IPS-15b (cell line): ENCODE data around the gene L3HYPDH.
"Not testable (repeated sequence)": the region's sequence is repeated elsewhere in the genome, so short reads cannot be mapped to it uniquely, and the experiment has no call there.

ENCODE experiments used
- H3K27me3 ChIP-seq: one replicate; pipeline ENCODE4 v1.6.1; 2013; ENCODE audit warnings: low read length; ENCODE audit not compliant: control insufficient read depth, insufficient read depth
- H3K36me3 ChIP-seq: one replicate; pipeline ENCODE4 v1.6.1; 2013; ENCODE audit warnings: low read length; ENCODE audit not compliant: control insufficient read depth, insufficient read depth
- H3K4me1 ChIP-seq: one replicate; pipeline ENCODE4 v1.6.1; 2013; ENCODE audit warnings: mild to moderate bottlenecking, low read length; ENCODE audit not compliant: control insufficient read depth, insufficient read depth
- H3K4me3 ChIP-seq: one replicate; pipeline ENCODE4 v1.5.1; 2013; ENCODE audit warnings: low read depth, low read length
- H3K9ac ChIP-seq: one replicate; pipeline ENCODE4 v1.6.1; 2013; ENCODE audit warnings: low read depth, mild to moderate bottlenecking, low read length
- H3K9me3 ChIP-seq: one replicate; pipeline ENCODE4 v1.6.1; 2013; ENCODE audit warnings: mild to moderate bottlenecking, low read length; ENCODE audit not compliant: control insufficient read depth, insufficient read depth

The L3HYPDH gene

GRCh38 chr14:59465316-59466135, 18.7 kb downstream of the L3HYPDH start, which contains the start of gene GPR135:
TSS of gene GPR135 (minus strand) at chr14:59465380. CDS start at chr14:59465226, 154 bp downstream.
- H3K9ac ChIP-seq, result no peak within 1 kb of the TSS
- H3K9me3 ChIP-seq, result no peaks in the 10 kb centered on the region
- no peaks in the 10 kb centered on the region for H3K4me1 ChIP-seq
- peaks cover 40% of the 10 kb centered on the region for H3K27me3 ChIP-seq
- H3K4me3 ChIP-seq, result peak within 1 kb of the TSS; percentile 66
- no peaks in the 10 kb centered on the region for H3K36me3 ChIP-seq

- Histone ChIP-seq H3K36me3 (no peaks in the 10 kb centered on the region), H3K9ac (no peak overlapping the region)
Measured at GRCh38 chr14:59464486-59465315, 19.5 kb downstream of the L3HYPDH start.

GRCh38 chr14:59463787-59464485, 20.3 kb downstream of the L3HYPDH start:
- Histone ChIP-seq H3K36me3 (no peaks in the 10 kb centered on the region), H3K4me3 (peak overlapping the region; percentile 66), H3K9ac (no peak overlapping the region), H3K9me3 (no peaks in the 10 kb centered on the region), H3K27me3 (peaks cover 40% of the 10 kb centered on the region), H3K4me1 (no peaks in the 10 kb centered on the region)

More at GRCh38 chr14:59464486-59465315, 19.5 kb downstream of the L3HYPDH start:
- Histone ChIP-seq H3K4me1 (no peaks in the 10 kb centered on the region), H3K4me3 (peak overlapping the region; percentile 66), H3K27me3 (peaks cover 40% of the 10 kb centered on the region), H3K9me3 (no peaks in the 10 kb centered on the region)

GRCh38 chr14:59461891-59462290, 22.3 kb downstream of the L3HYPDH start:
- H3K9ac ChIP-seq, result no peak overlapping the region
- no peaks in the 10 kb centered on the region for H3K4me1 ChIP-seq
- no peak overlapping the region for H3K4me3 ChIP-seq
- H3K9me3 ChIP-seq, result no peaks in the 10 kb centered on the region
- no peaks in the 10 kb centered on the region for H3K36me3 ChIP-seq
- peaks cover 40% of the 10 kb centered on the region for H3K27me3 ChIP-seq

- H3K9ac ChIP-seq, result no peak overlapping the region
- H3K36me3 ChIP-seq, result no peaks in the 10 kb centered on the region
- H3K27me3 ChIP-seq, result peaks cover 26% of the 10 kb centered on the region
- no peaks in the 10 kb centered on the region for H3K4me1 ChIP-seq
- no peak overlapping the region for H3K4me3 ChIP-seq
- H3K9me3 ChIP-seq, result no peaks in the 10 kb centered on the region
Measured at GRCh38 chr14:59460378-59460777, 23.8 kb downstream of the L3HYPDH start.

- H3K27me3 ChIP-seq, result peaks cover 15% of the 10 kb centered on the region
- no peaks in the 10 kb centered on the region for H3K36me3 ChIP-seq
- H3K4me1 ChIP-seq, result no peaks in the 10 kb centered on the region
- H3K9me3 ChIP-seq, result no peaks in the 10 kb centered on the region
- no peak overlapping the region for H3K4me3 ChIP-seq
- H3K9ac ChIP-seq, result no peak overlapping the region
Measured at GRCh38 chr14:59458486-59458885, 25.7 kb downstream of the L3HYPDH start.

GRCh38 chr14:59455411-59455810, 28.8 kb downstream of the L3HYPDH start:
- Histone ChIP-seq H3K9me3 (no peaks in the 10 kb centered on the region), H3K9ac (no peak overlapping the region), H3K36me3 (no peaks in the 10 kb centered on the region), H3K27me3 (no peaks in the 10 kb centered on the region), H3K4me3 (no peak overlapping the region), H3K4me1 (no peaks in the 10 kb centered on the region)

GRCh38 chr14:59454139-59454538, 30.1 kb downstream of the L3HYPDH start:
- no peak overlapping the region for H3K9ac ChIP-seq

GRCh38 chr14:59451849-59452248, 32.4 kb downstream of the L3HYPDH start:
- Histone ChIP-seq H3K27me3 (no peaks in the 10 kb centered on the region), H3K9ac (no peak overlapping the region), H3K4me1 (no peaks in the 10 kb centered on the region), H3K9me3 (no peaks in the 10 kb centered on the region), H3K36me3 (no peaks in the 10 kb centered on the region), H3K4me3 (no peak overlapping the region)

More at GRCh38 chr14:59454139-59454538, 30.1 kb downstream of the L3HYPDH start:
- Histone ChIP-seq H3K27me3 (no peaks in the 10 kb centered on the region), H3K4me3 (no peak overlapping the region), H3K9me3 (no peaks in the 10 kb centered on the region), H3K4me1 (no peaks in the 10 kb centered on the region), H3K36me3 (no peaks in the 10 kb centered on the region)

- Histone ChIP-seq H3K9me3 (no peaks in the 10 kb centered on the region), H3K27me3 (no peaks in the 10 kb centered on the region), H3K4me1 (no peaks in the 10 kb centered on the region), H3K9ac (no peak overlapping the region), H3K36me3 (no peaks in the 10 kb centered on the region), H3K4me3 (no peak overlapping the region)
Measured at GRCh38 chr14:59450716-59451115, 33.5 kb downstream of the L3HYPDH start.

- not testable (repeated sequence) for H3K4me3 ChIP-seq, H3K27me3 ChIP-seq, H3K9me3 ChIP-seq, H3K4me1 ChIP-seq, H3K9ac ChIP-seq, H3K36me3 ChIP-seq
Measured at GRCh38 chr14:59448673-59449072, 35.5 kb downstream of the L3HYPDH start.
